WERI-Rb-1 (cell line): ENCODE data around the gene SOX1.
A peak's percentile ranks its signal among the peaks of the same experiment; 100 is the strongest.

Experiments used
- DNase-seq: peaks from one replicate; pipeline ENCODE4 v3.0.0-alpha.2; 2020
- H3K27ac ChIP-seq: fragments of 250-450 bp; sonication (Bioruptor Pico); 2 replicates; pipeline ENCODE4 v1.5.1; 2020; ENCODE audit warnings: mild to moderate bottlenecking, moderate library complexity
- H3K27me3 ChIP-seq: fragments of 250-450 bp; sonication (Bioruptor Pico); 2 replicates; pipeline ENCODE4 v1.5.1; 2021; ENCODE audit warnings: mild to moderate bottlenecking, low read depth, moderate library complexity; ENCODE audit not compliant: insufficient read depth, severe bottlenecking
- H3K36me3 ChIP-seq: fragments of 250-450 bp; sonication (Bioruptor Pico); 2 replicates; pipeline ENCODE4 v1.5.1; 2020; ENCODE audit warnings: mild to moderate bottlenecking, moderate library complexity
- H3K4me3 ChIP-seq: 2 replicates; pipeline ENCODE4 v1.5.1; 2011; ENCODE audit warnings: low read depth, mild to moderate bottlenecking, control low read depth, low read length
- H3K9me3 ChIP-seq: fragments of 250-450 bp; sonication (Bioruptor Pico); 2 replicates; pipeline ENCODE4 v1.5.1; 2021; ENCODE audit warnings: mild to moderate bottlenecking, moderate library complexity; ENCODE audit not compliant: severe bottlenecking
- CTCF ChIP-seq: IDR thresholded peaks from 2 replicates; pipeline ENCODE4 v1.5.1; 2011; ENCODE audit warnings: low read depth, mild to moderate bottlenecking, control low read depth, inconsistent platforms, low read length

The SOX1 gene

GRCh38 chr13:112077729-112078128 is 10.8 kb downstream of the SOX1 start:
- Histone ChIP-seq H3K27ac (no peak overlapping the region), H3K9me3 (peaks cover 18% of the 10 kb centered on the region), H3K36me3 (no peaks in the 10 kb centered on the region), H3K27me3 (peaks cover 97% of the 10 kb centered on the region), H3K4me3 (no peak overlapping the region)
- no peak for DNase-seq
- TF ChIP-seq CTCF = no peak

GRCh38 chr13:112078216-112078615 is 11.3 kb downstream of the SOX1 start:
- Histone ChIP-seq H3K9me3 (peaks cover 14% of the 10 kb centered on the region), H3K27me3 (peaks cover 97% of the 10 kb centered on the region), H3K4me3 (no peak overlapping the region), H3K36me3 (no peaks in the 10 kb centered on the region), H3K27ac (no peak overlapping the region)
- TF ChIP-seq CTCF = no peak
- DNase-seq = peak; percentile 9

- DNase-seq = no peak
- TF ChIP-seq CTCF = no peak
- Histone ChIP-seq H3K27ac (no peak overlapping the region), H3K27me3 (peaks cover 97% of the 10 kb centered on the region), H3K9me3 (peaks cover 21% of the 10 kb centered on the region), H3K4me3 (no peak overlapping the region), H3K36me3 (no peaks in the 10 kb centered on the region)
These were observed 12.1 kb downstream of the SOX1 start for GRCh38 chr13:112078879-112079531.

GRCh38 chr13:112079696-112080095 is 12.7 kb downstream of the SOX1 start:
- no peak for TF ChIP-seq CTCF
- no peaks in the 10 kb centered on the region for H3K36me3 ChIP-seq
- no peak overlapping the region for H3K4me3 ChIP-seq
- no peak overlapping the region for H3K27ac ChIP-seq
- H3K9me3 ChIP-seq = peaks cover 25% of the 10 kb centered on the region
- peaks cover 96% of the 10 kb centered on the region for H3K27me3 ChIP-seq
- DNase-seq = no peak

- Histone ChIP-seq H3K36me3 (no peaks in the 10 kb centered on the region), H3K27me3 (peaks cover 88% of the 10 kb centered on the region), H3K4me3 (no peak overlapping the region), H3K9me3 (peaks cover 28% of the 10 kb centered on the region), H3K27ac (no peak overlapping the region)
- no peak for DNase-seq
- TF ChIP-seq CTCF = no peak
These were observed 17.0 kb downstream of the SOX1 start for GRCh38 chr13:112083971-112084370.

- DNase-seq = no peak
- Histone ChIP-seq H3K27ac (no peak overlapping the region), H3K27me3 (peaks cover 92% of the 10 kb centered on the region), H3K9me3 (peaks cover 2% of the 10 kb centered on the region), H3K4me3 (no peak overlapping the region), H3K36me3 (no peaks in the 10 kb centered on the region)
- no peak for TF ChIP-seq CTCF
These were observed 25.5 kb downstream of the SOX1 start for GRCh38 chr13:112092453-112092852.
